Measurements from ENCODE around the gene KIF27. TPM values are rescaled to one million over a fixed set of nuclear protein-coding genes. Genes with fewer than 3 reads are reported as not detected.

KIF27 gene
- total and polyA plus RNA-seq, 2 of the 4 experiments (the other 2 are of a cell fraction) = 0.60 to 1.6 TPM

- in situ Hi-C loops (cut with MboI; ENCODE audit: low sequenced_read_pairs) = loop anchor here (5.0 kb wide), 2 partner anchors 324 to 379 kb away; no protein-coding TSS in a partner anchor
- no CpG with 5 or more reads among the region's 1 CpG for WGBS, 2 experiments (ENCODE audit: extremely low coverage in 2 of 2, insufficient read length in 1 of 2)
- Histone ChIP-seq H3K56ac (ENCODE audit: extremely low read depth, insufficient read depth, low read length) (no peak overlapping the region), H4K20me1 (ENCODE audit: insufficient read depth, low read length) (no peaks in the 10 kb centered on the region), H3K18ac (ENCODE audit: low read depth, low read length) (no peak overlapping the region), H3K4me2 (ENCODE audit: low read depth, low read length) (no peak overlapping the region), H4K91ac (ENCODE audit: insufficient read depth, low read depth, low read length) (no peak overlapping the region), H2BK20ac (ENCODE audit: low read depth, low read length) (no peak overlapping the region), H3K9ac (ENCODE audit: low read depth, low read length) (no peak overlapping the region), H3K4ac (ENCODE audit: low read depth, low read length) (no peak overlapping the region), H3K27me3 (ENCODE audit: control insufficient read depth, insufficient read depth, low read length) (no peaks in the 10 kb centered on the region), H3K4me3 (ENCODE audit: insufficient read depth, low read depth, low read length) (no peak overlapping the region), H4K5ac (ENCODE audit: low read depth, low read length) (no peak overlapping the region), H3K23ac (ENCODE audit: low read depth, low read length) (no peak overlapping the region), H2BK5ac (ENCODE audit: low read depth, low read length, poor library complexity, severe bottlenecking) (no peak overlapping the region), H3K27ac (ENCODE audit: insufficient read depth, low read length) (no peak overlapping the region), H3K79me1 (ENCODE audit: low read depth in 1 of 2, low read length in 2 of 2) (no peaks in the 10 kb centered on the region), H3K9me1 (ENCODE audit: insufficient read depth, low read length) (peaks cover 2% of the 10 kb centered on the region; the same call in 1 of the 2 replicates), H3K14ac (replicated peaks; ENCODE audit: low read depth, low read length) (no peak overlapping the region), H2AFZ (replicated peaks; ENCODE audit: low read length, poor library complexity) (no peak overlapping the region), H3K36me3 (ENCODE audit: control insufficient read depth, insufficient read depth, low read length) (no peaks in the 10 kb centered on the region), H4K8ac (ENCODE audit: low read depth in 2 of 2, low read length in 2 of 2) (no peak overlapping the region), H2BK15ac (ENCODE audit: low read depth, low read length) (no peak overlapping the region), H3K9me3 (ENCODE audit: control insufficient read depth, insufficient read depth, low read length) (no peaks in the 10 kb centered on the region), H3K4me1 (ENCODE audit: control insufficient read depth, insufficient read depth, low read length) (peaks cover 5% of the 10 kb centered on the region), H2AK5ac (ENCODE audit: low read depth, low read length) (peak overlapping the region; percentile 66; the same call in 1 of the 2 replicates), H2BK120ac (ENCODE audit: low read depth, low read length) (no peak overlapping the region), H2AK9ac (replicated peaks; ENCODE audit: low read depth, low read length, poor library complexity) (no peak overlapping the region)
- intact Hi-C loops (cut with micrococcal nuclease) = loop anchor here (1.0 to 10.0 kb wide), 3 partner anchors 323 to 1677 kb away; no protein-coding TSS in a partner anchor
- dilution Hi-C loops (cut with HindIII; ENCODE audit: low sequenced_read_pairs, unreplicated experiment) = no loop called here
- CTCF ChIA-PET = interaction anchor here (0.6 to 3.9 kb wide), 2 partner anchors 59 to 322 kb away, joined by 3 to 25 read pairs; no protein-coding TSS in a partner anchor
- TF ChIP-seq BHLHE40 (IDR thresholded peaks at IDR 0.05; ENCODE audit: low read depth, low read length) = no peak
- peak; percentile 88 for TF ChIP-seq RAD21 (IDR thresholded peaks at IDR 0.05; ENCODE audit: low read length)
- TF ChIP-seq RCOR1 (IDR thresholded peaks at IDR 0.05; ENCODE audit: insufficient replicate concordance, low read length) = no peak
- TF ChIP-seq POLR2A (IDR thresholded peaks at IDR 0.05; ENCODE audit: low read depth, low read length) = no peak
- no peak for TF ChIP-seq NFE2L2 (IDR thresholded peaks at IDR 0.05; ENCODE audit: low read depth, low read length)
- TF ChIP-seq RFX5 (IDR thresholded peaks at IDR 0.05; ENCODE audit: low read depth, low read length) = no peak
- peak; percentile 60 for TF ChIP-seq CEBPB (IDR thresholded peaks at IDR 0.05; ENCODE audit: low read depth, low read length)
- TF ChIP-seq FOS (IDR thresholded peaks at IDR 0.05; ENCODE audit: low read depth, low read length) = no peak
- TF ChIP-seq ELK1 (IDR thresholded peaks at IDR 0.05; ENCODE audit: borderline replicate concordance, low read depth, low read length) = no peak
- no peak for TF ChIP-seq USF2 (IDR thresholded peaks at IDR 0.05; ENCODE audit: low read depth, low read length)
- no peak for TF ChIP-seq MAZ (IDR thresholded peaks at IDR 0.05; ENCODE audit: borderline replicate concordance, low read depth, low read length)
- no peak for TF ChIP-seq MXI1 (IDR thresholded peaks at IDR 0.05; ENCODE audit: borderline replicate concordance, low read depth, low read length)
- TF ChIP-seq CHD1 (IDR thresholded peaks at IDR 0.05; ENCODE audit: low read depth, low read length) = no peak
- TF ChIP-seq SMC3 (IDR thresholded peaks at IDR 0.05; ENCODE audit: low read depth, low read length) = peak; percentile 67
- peak; percentile 68 for TF ChIP-seq CTCF (conservative IDR thresholded peaks at IDR 0.05; ENCODE audit: low read depth, low read length)
- TF ChIP-seq MAFK (IDR thresholded peaks at IDR 0.05; ENCODE audit: low read depth, low read length) = no peak
- BruUV-seq (replicated peaks) = no TSS peak
- ATAC-seq (ENCODE audit: low read depth) = peak; percentile 71
- DNase-seq = peak; percentile 62
- POLR2A ChIA-PET (ENCODE audit: unreplicated experiment) = no interaction called here
Observed at GRCh38 chr9:83937861-83938455, 16.7 kb upstream of the KIF27 start.
